IPS DF 4.7 (cell line): Measurements from ENCODE around the gene ABHD5.

Source experiments
- DNase-seq: peaks from one replicate; pipeline ENCODE4 v3.0.0-alpha.2; 2013; ENCODE audit warnings: low spot score; ENCODE audit errors: extremely low read depth

Gene ABHD5

DNA sequence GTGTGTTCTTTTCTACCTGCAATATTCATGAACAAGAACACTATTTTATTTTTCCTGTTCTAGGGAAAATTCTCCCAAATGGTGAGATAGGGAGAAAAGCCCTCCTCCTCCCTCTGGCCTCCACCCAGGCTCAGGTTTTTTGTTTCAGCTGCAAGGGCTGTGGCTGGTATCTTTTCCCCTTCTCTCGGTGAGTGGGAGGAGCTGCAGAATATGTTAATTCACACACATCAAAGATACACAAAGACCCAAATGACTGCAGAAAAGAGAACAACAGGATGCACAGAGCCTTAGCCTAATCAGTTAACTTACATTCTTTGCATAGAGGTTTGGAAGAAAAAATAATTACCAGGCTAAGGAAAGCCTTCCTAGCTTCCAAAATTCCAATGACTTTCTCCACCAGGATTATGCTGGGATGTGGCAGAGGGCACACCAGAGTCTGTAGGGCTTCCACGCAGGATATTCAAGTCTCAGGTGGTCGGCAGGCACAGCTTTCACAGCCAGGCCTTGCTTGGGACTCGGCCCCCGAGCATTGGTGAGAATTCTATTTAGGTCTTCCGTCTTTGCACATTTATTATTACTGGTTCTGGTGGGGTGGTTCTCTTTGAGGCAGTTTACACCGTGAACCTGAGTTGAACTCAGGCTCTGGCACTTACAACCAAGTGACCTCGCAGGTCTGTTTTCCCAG, 64.9 kb downstream of the ABHD5 start:
- DNase-seq, result no peak

- no peak for DNase-seq
Measured at GRCh38 chr3:43757666-43758321, 67.1 kb downstream of the ABHD5 start.

- no peak for DNase-seq
Measured at GRCh38 chr3:43758592-43759225, 68.0 kb downstream of the ABHD5 start.

DNA sequence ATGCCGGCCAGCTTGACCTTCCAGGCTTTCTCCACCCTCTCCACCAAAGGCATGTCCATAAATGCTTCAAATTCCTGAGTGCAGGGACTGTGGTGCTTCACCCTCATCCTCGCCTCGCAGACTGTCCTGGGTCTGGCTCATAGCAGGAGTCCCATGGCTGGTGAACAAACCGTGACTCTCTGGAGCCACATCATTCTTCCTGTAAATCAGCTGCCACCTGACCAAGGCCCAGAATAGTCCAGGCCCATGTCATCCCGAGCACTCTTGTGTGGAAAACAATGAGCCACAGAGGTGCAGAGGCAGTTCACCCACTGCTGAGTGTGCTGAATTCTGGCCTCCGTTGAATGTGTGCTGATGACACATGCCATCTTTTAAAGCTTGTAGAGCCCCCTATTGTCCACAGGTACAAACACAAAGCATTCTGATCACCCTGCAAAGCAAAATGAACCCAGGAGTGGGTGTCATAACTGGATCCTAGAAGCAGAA, 68.6 kb downstream of the ABHD5 start:
- DNase-seq, result no peak

GRCh38 chr3:43759938-43760337, 69.2 kb downstream of the ABHD5 start:
- DNase-seq, result no peak

DNA sequence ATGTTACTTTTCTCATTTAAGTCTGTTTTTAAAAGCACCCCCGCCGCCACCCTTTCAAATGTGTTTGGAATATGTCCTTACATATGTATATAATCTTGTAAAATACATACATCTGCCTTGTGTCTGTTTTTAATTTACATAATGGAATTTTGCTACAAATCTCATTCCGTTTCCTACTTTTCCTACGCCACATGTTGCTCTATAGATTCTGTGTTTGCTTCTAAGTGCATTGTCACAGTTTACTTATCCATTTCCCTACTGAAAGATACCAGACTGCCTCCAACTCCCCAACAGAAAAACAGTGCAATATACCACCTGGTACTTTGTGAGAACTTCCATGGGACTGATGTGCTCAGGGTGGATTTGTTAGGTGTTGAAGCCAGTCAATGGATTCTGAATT, 70.2 kb downstream of the ABHD5 start:
- DNase-seq, result no peak

DNA sequence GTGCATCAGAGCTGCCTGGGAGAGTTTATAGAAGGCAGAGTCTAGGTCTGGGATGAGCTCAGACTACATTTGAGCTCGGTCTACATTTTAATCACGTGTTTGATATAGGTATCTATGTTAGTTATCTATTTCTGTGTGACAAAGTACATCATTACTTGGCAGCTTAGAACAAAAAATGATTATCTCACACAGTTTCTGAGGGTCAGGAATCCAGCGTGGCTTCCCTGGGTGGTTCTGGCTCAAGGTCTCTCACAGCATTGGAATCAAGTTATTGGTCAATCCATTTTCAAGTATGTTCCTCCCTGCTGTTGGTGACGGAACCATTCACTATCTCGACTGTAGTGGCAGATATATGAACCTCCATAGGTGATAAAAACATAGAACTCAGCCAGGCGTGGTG, 71.7 kb downstream of the ABHD5 start:
- DNase-seq, result no peak

DNA sequence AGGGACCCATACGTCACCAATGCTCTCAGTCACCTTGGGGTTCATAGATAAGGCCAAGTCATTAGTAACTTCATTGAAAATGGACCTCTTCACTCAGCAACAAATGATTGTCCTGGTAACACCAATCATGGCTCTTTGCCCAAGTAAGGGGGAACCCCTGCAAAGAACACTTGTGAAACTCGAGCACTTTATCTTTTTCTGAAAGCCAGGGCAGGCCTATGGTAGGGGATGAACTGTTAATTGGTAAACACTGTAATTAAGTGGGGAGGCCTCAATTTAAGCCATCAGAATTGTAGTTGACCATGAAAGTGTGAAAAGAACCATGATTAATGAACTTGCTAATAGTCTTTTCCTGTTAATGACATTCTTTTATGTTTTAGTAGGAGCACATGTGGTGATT, 73.3 kb downstream of the ABHD5 start:
- DNase-seq, result no peak

- no peak for DNase-seq
Measured at GRCh38 chr3:43764471-43764870, 73.7 kb downstream of the ABHD5 start.

DNA sequence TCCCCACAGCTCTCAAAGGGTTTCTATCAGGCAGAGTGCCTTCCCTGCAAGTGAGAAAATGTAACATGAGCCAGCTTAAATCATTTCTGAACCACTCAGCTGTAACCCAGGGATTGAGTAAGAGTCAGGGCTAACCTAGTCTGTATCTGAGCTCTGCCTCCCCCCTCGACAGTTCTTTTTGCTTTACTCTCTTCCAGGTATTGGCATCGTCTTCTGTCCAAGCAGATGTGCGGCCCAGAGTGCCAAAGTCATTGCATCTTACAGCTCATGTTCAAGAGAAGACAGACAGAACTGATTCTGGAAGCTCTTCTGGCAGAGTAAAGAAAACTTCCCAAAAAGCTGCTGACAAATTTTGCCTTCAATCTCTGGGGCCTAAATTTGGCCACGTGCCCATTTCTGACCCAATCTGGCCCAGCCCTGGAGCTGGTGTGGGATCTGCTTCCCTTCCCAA, 74.8 kb downstream of the ABHD5 start:
- no peak for DNase-seq

DNA sequence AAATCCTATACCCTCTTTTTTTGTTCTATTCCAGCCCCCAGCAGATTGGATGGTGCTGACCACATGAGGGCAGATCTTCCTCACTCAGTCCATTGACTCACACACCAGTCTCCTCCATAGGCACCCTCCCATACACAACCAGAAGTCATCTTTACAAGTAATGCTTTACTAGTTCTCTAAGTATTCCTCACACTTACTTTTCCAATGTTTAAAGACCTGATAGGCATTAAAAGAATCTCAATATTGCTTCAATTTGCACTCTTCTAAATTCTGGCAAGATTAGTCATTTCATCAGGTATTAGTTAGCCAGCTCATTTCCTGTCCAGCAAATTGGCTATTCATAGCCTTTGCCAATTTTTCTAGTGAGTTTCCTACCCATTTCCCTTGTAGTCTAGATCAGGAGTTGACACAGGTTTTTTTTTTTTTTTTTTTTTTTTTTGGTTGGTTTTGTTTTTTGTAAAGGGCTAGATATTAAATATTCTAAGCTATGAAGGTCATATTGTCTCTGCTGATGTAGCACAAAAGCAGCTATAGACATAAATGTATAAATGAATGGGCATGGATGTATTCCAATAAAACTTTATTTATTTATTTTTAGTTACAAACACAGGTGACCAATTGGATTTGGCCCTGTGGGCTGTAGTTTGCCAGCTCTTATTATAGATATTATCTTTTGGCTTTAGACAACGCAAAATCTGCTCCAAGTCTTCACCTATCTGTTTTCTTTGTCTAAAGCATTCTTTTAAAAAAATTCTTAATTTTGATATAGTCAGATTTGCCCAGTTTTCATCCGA, 76.1 kb downstream of the ABHD5 start:
- no peak for DNase-seq

DNA sequence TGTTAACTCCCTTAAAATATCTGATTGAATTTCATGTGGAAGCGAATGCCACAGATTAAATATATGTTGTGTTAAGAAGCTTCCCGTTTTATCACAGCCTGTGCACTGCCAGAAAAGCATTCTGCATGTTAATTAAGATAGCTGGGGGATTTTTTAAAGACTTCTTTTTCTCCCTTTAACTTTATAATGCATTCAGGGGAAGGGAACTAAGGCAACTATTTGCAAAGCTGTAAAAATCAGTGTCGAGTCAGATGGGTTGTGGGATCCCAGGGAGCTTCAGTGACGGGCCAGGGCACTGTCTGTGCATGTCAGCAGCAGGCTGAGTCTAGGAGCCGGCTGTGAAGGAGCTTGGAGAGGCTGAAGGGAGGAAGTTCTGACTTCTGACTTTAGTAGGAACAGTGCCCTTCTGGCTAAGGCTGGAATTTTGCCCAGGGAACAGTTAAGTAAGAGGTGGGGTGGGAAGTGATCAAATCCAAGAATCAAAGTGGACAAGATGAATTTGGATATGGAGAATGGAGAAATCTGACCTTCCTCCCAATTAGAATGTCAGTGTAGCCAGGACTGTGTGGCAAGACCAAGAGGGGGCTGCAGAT, 77.7 kb downstream of the ABHD5 start:
- no peak for DNase-seq

- peak; percentile 90 for DNase-seq
Measured at GRCh38 chr3:43769097-43769884, 78.6 kb downstream of the ABHD5 start.

DNA sequence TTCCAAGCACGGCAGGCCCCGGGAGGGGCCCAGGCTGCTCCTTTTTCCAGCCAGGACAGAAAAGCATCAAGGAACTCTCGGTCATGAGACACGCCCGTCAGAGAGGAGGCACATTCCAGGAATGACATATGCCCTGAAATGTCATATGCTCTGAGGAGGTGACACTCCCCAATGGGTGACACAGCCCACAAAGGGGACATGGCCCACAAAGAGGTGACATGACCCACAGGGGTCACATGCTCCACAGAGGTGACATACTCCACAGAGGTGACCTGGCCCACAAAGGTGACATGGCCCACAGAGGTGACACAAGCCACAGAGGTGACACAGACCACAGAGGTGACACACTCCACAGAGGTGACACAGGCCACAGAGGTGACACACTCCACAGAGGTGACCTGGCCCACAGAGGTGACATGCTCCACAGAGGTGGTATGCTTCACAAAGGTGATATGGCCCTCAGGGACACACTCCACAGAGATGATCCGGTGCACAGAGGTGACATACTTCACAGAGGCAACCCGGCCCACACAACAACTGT, 79.2 kb downstream of the ABHD5 start:
- DNase-seq, result no peak

- no peak for DNase-seq
Measured at GRCh38 chr3:43770426-43771103, 79.8 kb downstream of the ABHD5 start.

DNA sequence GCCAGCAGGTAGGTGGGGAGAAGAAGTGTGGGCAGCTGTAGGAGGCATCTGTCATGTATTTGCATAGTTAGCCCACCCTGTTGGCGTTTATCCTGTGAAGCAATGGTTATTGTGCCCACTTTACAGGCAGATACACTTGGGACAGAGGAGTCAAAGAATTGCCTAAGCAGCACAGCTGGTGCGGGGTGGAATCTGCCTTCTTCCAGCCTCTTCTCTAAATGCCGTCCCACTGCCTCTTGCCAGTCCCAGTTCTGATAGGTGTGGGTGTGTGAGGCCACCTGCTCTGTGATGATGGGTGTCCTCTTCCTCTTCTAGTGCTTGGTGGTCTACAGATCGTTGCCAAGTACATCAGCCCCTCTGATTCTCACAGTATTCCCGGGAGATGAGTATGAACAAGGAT, 80.9 kb downstream of the ABHD5 start:
- no peak for DNase-seq

- no peak for DNase-seq
Measured at GRCh38 chr3:43773273-43774094, 82.7 kb downstream of the ABHD5 start.

DNA sequence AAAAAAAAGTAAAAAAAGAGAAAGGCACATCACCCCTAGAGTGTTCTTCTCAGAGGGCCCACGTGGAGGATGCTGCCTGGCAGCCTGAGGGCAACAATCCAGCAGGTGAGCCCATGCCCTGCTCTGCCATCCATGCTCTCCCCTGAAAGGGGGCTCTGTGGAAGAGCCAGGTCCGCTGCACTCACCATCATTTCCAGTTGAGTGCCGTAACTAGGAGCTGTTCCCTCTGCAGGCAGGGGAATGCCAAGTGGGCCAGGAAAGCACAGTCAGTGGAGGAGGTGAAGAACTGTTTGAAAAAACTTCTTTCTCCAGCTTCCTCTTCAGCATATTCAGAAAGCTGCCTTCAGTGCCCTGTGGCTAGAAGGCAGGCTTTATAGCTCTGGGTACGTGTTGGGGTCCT, 84.1 kb downstream of the ABHD5 start:
- no peak for DNase-seq

DNA sequence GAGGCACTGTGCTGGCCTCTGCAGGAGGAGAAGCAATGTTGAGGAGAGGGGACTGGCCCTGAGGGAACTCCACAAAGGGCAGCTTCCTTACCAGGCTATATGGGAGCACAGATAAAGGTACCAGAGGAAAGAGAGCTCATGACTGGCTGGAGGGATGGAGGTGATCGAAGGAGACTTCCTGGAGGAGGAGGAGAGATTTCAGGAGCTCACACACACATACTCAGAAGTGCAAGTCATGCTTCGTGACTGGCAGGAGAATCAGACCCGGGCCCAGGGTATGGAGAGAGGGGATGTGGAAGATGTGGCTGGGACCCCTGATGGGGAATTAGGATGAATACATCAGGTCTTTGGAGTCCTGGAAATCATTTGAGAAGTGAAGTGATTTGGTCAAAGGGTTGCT, 85.4 kb downstream of the ABHD5 start:
- DNase-seq, result no peak
